Coronary artery (tissue), 2 donors: ENCODE measurements around the gene ODF4.

Experiments used
- DNase-seq: peaks from one replicate; pipeline ENCODE4 v3.0.0-alpha.2; 2017; ENCODE audit warnings: low spot score
- H3K27ac ChIP-seq, 2 donors: fragments of 200-600 bp; sonication (generic); one replicate each; pipeline ENCODE4 v1.5.1; 2016 to 2019
- H3K4me3 ChIP-seq: fragments of 200-600 bp; sonication (generic); 2 replicates; pipeline ENCODE4 v1.5.1; 2016; ENCODE audit warnings: mild to moderate bottlenecking, moderate library complexity
- CTCF ChIP-seq: fragments of 200-600 bp; sonication (generic); IDR thresholded peaks from one replicate; pipeline ENCODE4 v1.5.1; 2019; ENCODE audit warnings: antibody characterized with exemption

The ODF4 gene

GRCh38 chr17:8354236-8354635, 14.6 kb downstream of the ODF4 start:
- Histone ChIP-seq H3K4me3 (no peak overlapping the region), H3K27ac (no peak overlapping the region)
- no peak for TF ChIP-seq CTCF
- no peak for DNase-seq

DNA sequence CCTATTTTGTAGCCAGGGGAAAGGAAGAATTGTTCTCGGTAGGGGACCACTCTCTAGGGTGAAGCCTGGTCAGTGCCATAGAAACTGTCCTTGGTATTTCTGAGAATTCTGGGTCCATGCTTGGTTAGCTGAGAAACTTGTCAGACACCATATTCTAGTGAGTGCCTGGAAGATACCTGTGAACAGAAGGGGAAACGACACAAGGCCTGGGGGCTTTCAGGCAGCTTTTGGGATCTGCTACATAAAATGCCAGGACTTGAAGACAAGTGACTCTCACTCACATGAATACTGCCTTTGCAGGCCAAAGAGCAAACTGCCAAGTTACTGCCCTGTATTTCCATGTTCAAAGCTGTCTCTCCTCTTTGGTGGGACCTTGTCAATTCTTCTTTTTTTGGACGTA, 18.3 kb downstream of the ODF4 start:
- no peak for DNase-seq
- no peak overlapping the region for H3K4me3 ChIP-seq
- TF ChIP-seq CTCF = no peak
- no peak overlapping the region for H3K27ac ChIP-seq

DNA sequence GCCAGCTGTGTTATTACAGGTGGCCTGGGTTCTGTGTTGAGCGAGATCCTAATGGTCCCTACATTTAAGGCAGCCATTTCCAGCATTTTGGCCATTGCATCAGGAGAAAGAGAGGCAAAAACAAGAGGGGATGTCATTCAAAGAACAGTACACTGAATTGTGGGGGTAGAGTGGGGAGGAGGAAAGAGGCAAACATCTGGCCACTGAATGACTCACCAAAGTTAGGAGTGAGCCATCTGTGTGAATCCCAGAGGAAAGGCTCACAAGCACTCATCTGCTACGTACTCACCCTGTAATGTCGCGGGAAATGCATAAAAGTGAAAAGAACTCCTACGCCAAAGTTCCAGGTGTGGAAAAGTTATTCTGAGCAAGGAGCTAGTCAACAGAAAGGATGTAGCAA, 20.1 kb downstream of the ODF4 start:
- Histone ChIP-seq H3K27ac (peak overlapping the region in 1 of 2 donors; percentile 54), H3K4me3 (no peak overlapping the region)
- DNase-seq = no peak

GRCh38 chr17:8360260-8360659, 20.6 kb downstream of the ODF4 start:
- no peak overlapping the region for H3K4me3 ChIP-seq
- H3K27ac ChIP-seq = no peak overlapping the region
- TF ChIP-seq CTCF = no peak
- no peak for DNase-seq

More for the DNA sequence above, 20.1 kb downstream of the ODF4 start:
- no peak for TF ChIP-seq CTCF

- Histone ChIP-seq H3K27ac (no peak overlapping the region), H3K4me3 (no peak overlapping the region)
- no peak for DNase-seq
- no peak for TF ChIP-seq CTCF
These were observed 21.1 kb downstream of the ODF4 start for GRCh38 chr17:8360751-8361150.

- no peak for TF ChIP-seq CTCF
- Histone ChIP-seq H3K27ac (no peak overlapping the region), H3K4me3 (no peak overlapping the region)
- DNase-seq = no peak
These were observed 23.2 kb downstream of the ODF4 start for GRCh38 chr17:8362651-8363332.

- Histone ChIP-seq H3K27ac (peak overlapping the region in 1 of 2 donors; percentile 35), H3K4me3 (no peak overlapping the region)
- DNase-seq = no peak
- TF ChIP-seq CTCF = no peak
These were observed 25.5 kb downstream of the ODF4 start for GRCh38 chr17:8365143-8365542.
